ENCODE measurements around the gene ADAMTS2. TPM values are rescaled to one million over a fixed set of nuclear protein-coding genes. Genes with fewer than 3 reads are reported as not detected.

Gene ADAMTS2
- total RNA-seq, 2 experiments from 2014 or later, result not detected

GRCh38 chr5:179120421-179120861, 224.8 kb downstream of the ADAMTS2 start:
- TF ChIP-seq, protein P1, sequence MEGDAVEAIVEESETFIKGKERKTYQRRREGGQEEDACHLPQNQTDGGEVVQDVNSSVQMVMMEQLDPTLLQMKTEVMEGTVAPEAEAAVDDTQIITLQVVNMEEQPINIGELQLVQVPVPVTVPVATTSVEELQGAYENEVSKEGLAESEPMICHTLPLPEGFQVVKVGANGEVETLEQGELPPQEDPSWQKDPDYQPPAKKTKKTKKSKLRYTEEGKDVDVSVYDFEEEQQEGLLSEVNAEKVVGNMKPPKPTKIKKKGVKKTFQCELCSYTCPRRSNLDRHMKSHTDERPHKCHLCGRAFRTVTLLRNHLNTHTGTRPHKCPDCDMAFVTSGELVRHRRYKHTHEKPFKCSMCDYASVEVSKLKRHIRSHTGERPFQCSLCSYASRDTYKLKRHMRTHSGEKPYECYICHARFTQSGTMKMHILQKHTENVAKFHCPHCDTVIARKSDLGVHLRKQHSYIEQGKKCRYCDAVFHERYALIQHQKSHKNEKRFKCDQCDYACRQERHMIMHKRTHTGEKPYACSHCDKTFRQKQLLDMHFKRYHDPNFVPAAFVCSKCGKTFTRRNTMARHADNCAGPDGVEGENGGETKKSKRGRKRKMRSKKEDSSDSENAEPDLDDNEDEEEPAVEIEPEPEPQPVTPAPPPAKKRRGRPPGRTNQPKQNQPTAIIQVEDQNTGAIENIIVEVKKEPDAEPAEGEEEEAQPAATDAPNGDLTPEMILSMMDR (IDR thresholded peaks at IDR 0.05), result no peak
- Histone ChIP-seq H3K36me3 (ENCODE audit: insufficient read depth, low read length) (no peaks in the 10 kb centered on the region), H3K9me3 (ENCODE audit: control insufficient read depth in 1 of 2, insufficient read depth in 1 of 2, low read length in 2 of 2) (peaks cover 3 to 75% of the 10 kb centered on the region in 2 experiments), H3K4me3 (ENCODE audit: low read length) (no peak overlapping the region), H3K27ac (ENCODE audit: low read depth in 1 of 2, low read length in 2 of 2) (no peak overlapping the region), H3K4me1 (ENCODE audit: insufficient read depth, low read length) (no peaks in the 10 kb centered on the region), H3K27me3 (ENCODE audit: control insufficient read depth in 1 of 2, insufficient read depth in 2 of 2, low read length in 2 of 2) (peaks cover 0 to 3% of the 10 kb centered on the region in 2 experiments)
- CTCF ChIA-PET, result no interaction called here
- H3K4me1 Mint-ChIP-seq (ENCODE audit: low read depth), result no peaks in the 10 kb centered on the region
- POLR2A ChIA-PET, result no interaction called here
- no peaks in the 10 kb centered on the region for H3K27me3 Mint-ChIP-seq
- H3K27ac Mint-ChIP-seq, result no peak overlapping the region
- H3K36me3 Mint-ChIP-seq (ENCODE audit: low read depth), result no peaks in the 10 kb centered on the region
- intact Hi-C loops (cut with DNase I, micrococcal nuclease), result no loop called here
- ATAC-seq (ENCODE audit: poor library complexity) (no peak), DNase-seq (no peak)
- H3K9me3 Mint-ChIP-seq, result peaks cover under 1% of the 10 kb centered on the region
- no peak overlapping the region for H3K4me3 Mint-ChIP-seq

DNA sequence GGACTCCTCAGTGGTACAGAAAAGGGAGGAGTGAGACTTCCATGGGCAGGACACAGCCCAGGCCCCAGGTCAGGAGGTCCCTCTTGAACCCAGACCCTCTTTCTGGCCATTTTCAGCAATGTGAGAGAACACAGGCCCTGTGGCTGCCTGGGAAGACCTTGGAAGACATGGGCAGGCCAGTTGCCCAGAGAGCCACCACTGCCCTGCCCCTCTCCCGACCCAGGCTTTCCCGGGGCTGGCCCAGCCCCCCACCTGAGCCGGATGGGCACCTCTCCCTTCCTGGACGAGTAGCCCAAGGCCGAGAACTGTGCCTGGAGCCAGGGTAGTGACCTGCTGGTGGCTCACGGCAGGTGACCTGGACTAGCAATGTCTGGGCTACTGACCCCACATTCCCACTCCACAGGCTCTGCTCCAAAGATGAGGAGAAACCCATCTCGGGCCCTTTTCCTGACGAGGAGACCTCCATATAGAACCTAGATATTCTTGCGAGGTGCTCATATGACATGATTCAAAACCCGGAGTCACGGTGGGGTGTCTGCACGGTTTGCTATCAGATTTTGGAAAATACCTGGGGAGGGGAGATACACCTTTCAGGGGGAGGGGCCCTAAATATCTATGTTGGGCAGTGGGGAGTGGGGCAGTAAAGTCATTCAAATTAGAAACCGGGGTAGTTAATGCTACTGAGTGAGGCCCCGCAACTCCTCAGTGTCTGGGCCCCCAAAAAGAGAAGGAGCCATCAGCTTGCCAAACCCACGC, 225.7 kb downstream of the ADAMTS2 start:
- Histone ChIP-seq H3K4me1 (ENCODE audit: insufficient read depth, low read length) (no peaks in the 10 kb centered on the region), H3K27ac (ENCODE audit: low read depth in 1 of 2, low read length in 2 of 2) (no peak overlapping the region), H3K9me3 (ENCODE audit: control insufficient read depth in 1 of 2, insufficient read depth in 1 of 2, low read length in 2 of 2) (peaks cover 11 to 75% of the 10 kb centered on the region in 2 experiments), H3K4me3 (ENCODE audit: low read length) (no peak overlapping the region), H3K27me3 (ENCODE audit: control insufficient read depth in 1 of 2, insufficient read depth in 2 of 2, low read length in 2 of 2) (peaks cover 0 to 3% of the 10 kb centered on the region in 2 experiments), H3K36me3 (ENCODE audit: insufficient read depth, low read length) (no peaks in the 10 kb centered on the region)
- H3K4me1 Mint-ChIP-seq (ENCODE audit: low read depth), result no peaks in the 10 kb centered on the region
- H3K4me3 Mint-ChIP-seq, result no peak overlapping the region
- CTCF ChIA-PET, result no interaction called here
- intact Hi-C loops (cut with DNase I, micrococcal nuclease), result no loop called here
- TF ChIP-seq, protein P1 (IDR thresholded peaks at IDR 0.05), result no peak
- H3K27me3 Mint-ChIP-seq, result no peaks in the 10 kb centered on the region
- ATAC-seq (ENCODE audit: poor library complexity) (no peak), DNase-seq (no peak)
- no peak overlapping the region for H3K27ac Mint-ChIP-seq
- POLR2A ChIA-PET, result no interaction called here
- H3K36me3 Mint-ChIP-seq (ENCODE audit: low read depth), result peaks cover 4% of the 10 kb centered on the region
- H3K9me3 Mint-ChIP-seq, result peaks cover 9% of the 10 kb centered on the region

DNA sequence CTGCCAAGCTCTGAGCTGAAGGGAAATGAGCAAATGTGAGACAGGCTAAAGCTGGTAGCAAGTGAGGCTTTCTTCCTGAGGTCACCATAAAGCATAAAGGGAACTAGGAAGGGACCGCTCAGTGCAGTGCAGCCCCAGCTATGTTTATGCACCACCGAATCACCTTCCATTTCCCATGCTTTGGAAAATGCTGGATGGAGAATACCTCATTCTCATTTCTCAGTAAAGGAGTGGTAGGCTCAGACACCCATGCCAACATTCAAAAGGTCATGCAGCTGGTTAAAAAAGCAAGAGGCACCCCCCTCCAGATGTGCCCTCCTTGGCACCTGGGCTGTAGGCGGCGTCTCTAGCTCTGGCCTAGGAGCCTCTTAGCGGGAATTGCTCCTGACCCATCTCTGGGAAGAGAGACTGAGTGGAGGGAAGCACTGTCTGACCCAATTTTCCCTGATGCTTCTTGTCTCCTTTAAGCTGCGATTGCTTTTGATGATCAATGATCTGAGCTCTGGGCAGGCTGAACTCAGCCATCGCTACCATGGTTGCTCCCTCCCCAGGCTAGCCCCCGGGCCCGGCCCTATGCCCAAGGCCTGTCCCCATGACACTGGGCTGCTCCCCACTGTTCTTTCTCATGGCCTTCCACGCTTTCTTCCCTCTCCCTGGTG, 226.4 kb downstream of the ADAMTS2 start:
- H3K4me3 ChIP-seq (ENCODE audit: low read length), result no peak overlapping the region
- peaks cover 0 to 3% of the 10 kb centered on the region in 2 experiments for H3K27me3 ChIP-seq (ENCODE audit: control insufficient read depth in 1 of 2, insufficient read depth in 2 of 2, low read length in 2 of 2)
- ChIA-PET CTCF (no interaction called here), POLR2A (no interaction called here)
- intact Hi-C loops (cut with DNase I, micrococcal nuclease), result no loop called here
- H3K4me1 Mint-ChIP-seq (ENCODE audit: low read depth), result no peaks in the 10 kb centered on the region
- TF ChIP-seq, protein P1 (IDR thresholded peaks at IDR 0.05), result no peak
- H3K4me3 Mint-ChIP-seq, result no peak overlapping the region
- H3K9me3 Mint-ChIP-seq, result peaks cover 12% of the 10 kb centered on the region
- ATAC-seq (ENCODE audit: poor library complexity) (no peak), DNase-seq (no peak)
- no peak overlapping the region for H3K27ac ChIP-seq (ENCODE audit: low read depth in 1 of 2, low read length in 2 of 2)
- no peaks in the 10 kb centered on the region for H3K36me3 ChIP-seq (ENCODE audit: insufficient read depth, low read length)
- H3K27me3 Mint-ChIP-seq, result no peaks in the 10 kb centered on the region
- no peak overlapping the region for H3K27ac Mint-ChIP-seq
- no peaks in the 10 kb centered on the region for H3K4me1 ChIP-seq (ENCODE audit: insufficient read depth, low read length)
- peaks cover 6% of the 10 kb centered on the region for H3K36me3 Mint-ChIP-seq (ENCODE audit: low read depth)
- peaks cover 18 to 75% of the 10 kb centered on the region in 2 experiments for H3K9me3 ChIP-seq (ENCODE audit: control insufficient read depth in 1 of 2, insufficient read depth in 1 of 2, low read length in 2 of 2)
